HEK293 (cell line): Measurements from ENCODE around the gene ENOX2.

Experiments
- BCL6B ChIP-seq: fragments of 450-650 bp; formaldehyde crosslinking; IDR thresholded peaks from 2 replicates; pipeline ENCODE4 v1.5.1; 2017; ENCODE audit warnings: missing biosample characterization, missing genetic modification characterization
- HOXA7 ChIP-seq: sonication (generic); formaldehyde crosslinking; IDR thresholded peaks from 2 replicates; pipeline ENCODE4 v1.8.1; 2022; ENCODE audit warnings: missing genetic modification reagents, borderline replicate concordance
- OVOL3 ChIP-seq: fragments of 450-650 bp; formaldehyde crosslinking; IDR thresholded peaks from 2 replicates; pipeline ENCODE4 v1.5.1; 2016; ENCODE audit warnings: missing biosample characterization, missing genetic modification characterization
- REPIN1 ChIP-seq: fragments of 450-650 bp; formaldehyde crosslinking; IDR thresholded peaks from 2 replicates; pipeline ENCODE4 v1.5.1; 2017; ENCODE audit warnings: missing biosample characterization, missing genetic modification characterization, low read depth
- REST ChIP-seq: fragments of 450-650 bp; formaldehyde crosslinking; IDR thresholded peaks from 2 replicates; pipeline ENCODE4 v1.5.1; 2016; ENCODE audit warnings: missing biosample characterization, missing genetic modification characterization
- ZBTB8A ChIP-seq: fragments of 450-650 bp; formaldehyde crosslinking; IDR thresholded peaks from 2 replicates; pipeline ENCODE4 v1.5.1; 2016; ENCODE audit warnings: missing biosample characterization, missing genetic modification characterization
- ZEB2 ChIP-seq: fragments of 450-650 bp; formaldehyde crosslinking; IDR thresholded peaks from 2 replicates; pipeline ENCODE4 v1.5.1; 2016; ENCODE audit warnings: missing biosample characterization, missing genetic modification characterization
- ZFP3 ChIP-seq: fragments of 450-650 bp; formaldehyde crosslinking; IDR thresholded peaks from 2 replicates; pipeline ENCODE4 v1.5.1; 2016; ENCODE audit warnings: low read depth, missing biosample characterization, missing genetic modification characterization
- ZNF510 ChIP-seq: fragments of 450-650 bp; formaldehyde crosslinking; IDR thresholded peaks from 2 replicates; pipeline ENCODE4 v1.5.1; 2018; ENCODE audit warnings: mild to moderate bottlenecking, missing genetic modification characterization, missing biosample characterization; ENCODE audit not compliant: insufficient replicate concordance
- ZNF548 ChIP-seq: fragments of 450-650 bp; formaldehyde crosslinking; IDR thresholded peaks from 2 replicates; pipeline ENCODE4 v1.5.1; 2016; ENCODE audit warnings: missing biosample characterization, missing genetic modification characterization
- TF ChIP-seq, protein P1 (sequence below): fragments of 450-650 bp; formaldehyde crosslinking; IDR thresholded peaks from 2 replicates; pipeline ENCODE4 v1.5.1; 2016; ENCODE audit warnings: missing biosample characterization, missing genetic modification characterization

GRCh38 chrX:130810561-130810960, 92.4 kb downstream of the ENOX2 start:
- TF ChIP-seq BCL6B (tag by site-specific recombination) (no peak), ZEB2 (no peak), OVOL3 (tag by site-specific recombination) (no peak), ZNF510 (no peak), REPIN1 (tag by site-specific recombination) (no peak), ZFP3 (no peak), REST (tag by site-specific recombination) (no peak), ZBTB8A (no peak), ZNF548 (tag by site-specific recombination) (no peak), HOXA7 (no peak)
- TF ChIP-seq, protein P1, sequence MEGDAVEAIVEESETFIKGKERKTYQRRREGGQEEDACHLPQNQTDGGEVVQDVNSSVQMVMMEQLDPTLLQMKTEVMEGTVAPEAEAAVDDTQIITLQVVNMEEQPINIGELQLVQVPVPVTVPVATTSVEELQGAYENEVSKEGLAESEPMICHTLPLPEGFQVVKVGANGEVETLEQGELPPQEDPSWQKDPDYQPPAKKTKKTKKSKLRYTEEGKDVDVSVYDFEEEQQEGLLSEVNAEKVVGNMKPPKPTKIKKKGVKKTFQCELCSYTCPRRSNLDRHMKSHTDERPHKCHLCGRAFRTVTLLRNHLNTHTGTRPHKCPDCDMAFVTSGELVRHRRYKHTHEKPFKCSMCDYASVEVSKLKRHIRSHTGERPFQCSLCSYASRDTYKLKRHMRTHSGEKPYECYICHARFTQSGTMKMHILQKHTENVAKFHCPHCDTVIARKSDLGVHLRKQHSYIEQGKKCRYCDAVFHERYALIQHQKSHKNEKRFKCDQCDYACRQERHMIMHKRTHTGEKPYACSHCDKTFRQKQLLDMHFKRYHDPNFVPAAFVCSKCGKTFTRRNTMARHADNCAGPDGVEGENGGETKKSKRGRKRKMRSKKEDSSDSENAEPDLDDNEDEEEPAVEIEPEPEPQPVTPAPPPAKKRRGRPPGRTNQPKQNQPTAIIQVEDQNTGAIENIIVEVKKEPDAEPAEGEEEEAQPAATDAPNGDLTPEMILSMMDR (tag by site-specific recombination) = no peak
